Anterior cingulate cortex (tissue), 58 donors: ENCODE measurements around the gene COX20.

ENCODE experiments used
- DNase-seq, 58 donors: peaks; one replicate each; lab custom pipeline; 2025; lab: John Stamatoyannopoulos, UW

The COX20 gene

GRCh38 chr1:244868484-244869363 is 33.3 kb downstream of the COX20 start:
- no peak for DNase-seq

- DNase-seq = no peak
Measured at GRCh38 chr1:244869364-244869827, 33.9 kb downstream of the COX20 start.

- DNase-seq = no peak
Measured at GRCh38 chr1:244869950-244870349, 34.5 kb downstream of the COX20 start.

GRCh38 chr1:244874974-244875579 is 39.6 kb downstream of the COX20 start:
- DNase-seq = no peak

- DNase-seq = no peak
Measured at GRCh38 chr1:244876228-244876910, 40.9 kb downstream of the COX20 start.

- no peak for DNase-seq
Measured at GRCh38 chr1:244878681-244879080, 43.2 kb downstream of the COX20 start.

GRCh38 chr1:244881552-244882280 is 46.3 kb downstream of the COX20 start:
- no peak for DNase-seq

- DNase-seq = no peak
Measured at GRCh38 chr1:244887281-244887680, 51.8 kb downstream of the COX20 start.

GRCh38 chr1:244893836-244894235 is 58.4 kb downstream of the COX20 start:
- no peak for DNase-seq
